ENCODE data around the gene HSPA8. TPM values are rescaled to one million over a fixed set of nuclear protein-coding genes. Genes with fewer than 3 reads are reported as not detected.

The HSPA8 gene
- total RNA-seq, 4 donors from 2014 or later = 751 to 1,858 (median 1,218) TPM

DNA sequence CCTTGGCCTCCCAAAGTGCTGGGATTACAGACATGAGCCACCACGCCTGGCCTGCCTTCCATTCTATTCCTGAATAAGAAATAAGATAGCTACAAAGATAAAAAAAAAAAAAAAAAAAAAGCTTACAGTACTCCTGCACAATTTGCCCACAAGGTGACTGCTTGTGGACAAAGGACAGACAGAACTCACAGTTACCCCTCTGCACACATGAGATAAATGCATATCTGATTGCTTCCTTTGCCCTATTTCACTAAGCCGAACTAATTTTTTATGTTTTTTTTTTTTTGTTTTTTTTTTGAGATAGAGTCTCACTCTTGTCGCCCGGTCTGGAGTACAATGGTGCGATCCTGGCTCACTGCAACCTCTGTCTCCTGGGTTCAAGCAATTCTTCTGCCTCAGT lies 23.6 kb upstream of the HSPA8 start:
- DNase-seq (ENCODE audit: low spot score) (no peak), ATAC-seq (ENCODE audit: low FRiP score) (no peak)
- TF ChIP-seq, protein P1, sequence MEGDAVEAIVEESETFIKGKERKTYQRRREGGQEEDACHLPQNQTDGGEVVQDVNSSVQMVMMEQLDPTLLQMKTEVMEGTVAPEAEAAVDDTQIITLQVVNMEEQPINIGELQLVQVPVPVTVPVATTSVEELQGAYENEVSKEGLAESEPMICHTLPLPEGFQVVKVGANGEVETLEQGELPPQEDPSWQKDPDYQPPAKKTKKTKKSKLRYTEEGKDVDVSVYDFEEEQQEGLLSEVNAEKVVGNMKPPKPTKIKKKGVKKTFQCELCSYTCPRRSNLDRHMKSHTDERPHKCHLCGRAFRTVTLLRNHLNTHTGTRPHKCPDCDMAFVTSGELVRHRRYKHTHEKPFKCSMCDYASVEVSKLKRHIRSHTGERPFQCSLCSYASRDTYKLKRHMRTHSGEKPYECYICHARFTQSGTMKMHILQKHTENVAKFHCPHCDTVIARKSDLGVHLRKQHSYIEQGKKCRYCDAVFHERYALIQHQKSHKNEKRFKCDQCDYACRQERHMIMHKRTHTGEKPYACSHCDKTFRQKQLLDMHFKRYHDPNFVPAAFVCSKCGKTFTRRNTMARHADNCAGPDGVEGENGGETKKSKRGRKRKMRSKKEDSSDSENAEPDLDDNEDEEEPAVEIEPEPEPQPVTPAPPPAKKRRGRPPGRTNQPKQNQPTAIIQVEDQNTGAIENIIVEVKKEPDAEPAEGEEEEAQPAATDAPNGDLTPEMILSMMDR (IDR thresholded peaks at IDR 0.05) = no peak

DNA sequence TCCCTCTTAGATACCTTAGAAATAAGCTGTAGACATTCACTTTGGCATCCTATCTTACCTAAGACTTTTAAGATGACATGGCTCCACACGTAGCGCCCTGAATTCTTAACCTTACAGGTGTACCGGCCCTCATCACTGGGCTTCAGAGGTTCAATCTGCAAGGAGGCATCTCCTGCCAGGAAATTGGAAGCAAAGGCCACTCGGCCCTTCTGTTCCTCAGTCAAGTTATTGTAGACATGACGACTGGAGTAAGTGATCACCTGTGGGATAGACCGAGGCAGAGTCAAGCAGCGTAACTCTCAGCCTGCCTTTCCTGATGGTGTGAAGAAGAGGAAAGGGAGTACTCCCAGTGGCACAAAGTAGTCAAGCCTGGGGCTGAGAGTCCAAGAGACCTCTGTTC lies 22.5 kb upstream of the HSPA8 start:
- no peak for DNase-seq (ENCODE audit: low spot score)

DNA sequence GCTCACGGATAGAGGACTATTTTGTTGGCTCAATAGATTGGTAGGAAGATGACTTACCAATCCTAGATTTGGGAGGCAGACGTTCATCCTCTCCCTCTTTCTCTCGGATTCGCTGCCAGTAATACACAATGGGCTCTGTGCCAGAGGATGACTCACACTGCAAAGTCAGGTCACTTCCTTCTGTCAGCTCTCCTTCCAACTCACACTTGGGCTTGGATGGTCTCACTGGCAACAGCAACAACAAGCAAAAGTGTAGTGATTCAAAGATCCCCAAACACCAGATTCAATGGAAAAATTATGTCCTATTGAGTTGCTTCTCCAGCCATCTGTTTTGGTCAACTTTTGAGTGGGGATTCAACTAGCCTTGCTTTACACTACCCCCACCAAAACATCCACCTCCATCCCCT lies 21.7 kb upstream of the HSPA8 start:
- ATAC-seq (ENCODE audit: low FRiP score) (peak; percentile 96), DNase-seq (ENCODE audit: low spot score) (peak; percentile 95)
- TF ChIP-seq, protein P1 (IDR thresholded peaks at IDR 0.05) = no peak

More for the DNA sequence above, 22.5 kb upstream of the HSPA8 start:
- TF ChIP-seq, protein P1 (IDR thresholded peaks at IDR 0.05) = no peak
- no peak for ATAC-seq (ENCODE audit: low FRiP score)

DNA sequence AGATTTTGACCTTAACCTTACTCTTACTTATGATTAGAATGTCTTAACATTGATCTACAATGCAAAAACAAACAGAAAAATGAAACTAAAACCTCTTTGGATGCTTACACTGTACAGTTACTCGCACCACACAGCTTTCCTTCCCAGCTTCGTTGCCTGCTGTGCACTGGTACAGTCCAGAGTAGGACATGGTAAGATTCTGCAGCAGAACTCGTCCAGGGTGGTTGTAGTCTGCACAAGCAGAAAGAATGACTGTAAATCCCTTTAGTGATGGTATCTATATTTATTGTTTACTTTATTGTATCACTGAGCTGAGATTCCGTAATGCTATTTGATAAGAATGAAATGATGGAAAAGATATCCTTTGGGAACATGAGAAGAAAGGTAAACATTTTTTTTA lies 21.0 kb upstream of the HSPA8 start:
- ATAC-seq (ENCODE audit: low FRiP score) (no peak), DNase-seq (ENCODE audit: low spot score) (no peak)
- TF ChIP-seq, protein P1 (IDR thresholded peaks at IDR 0.05) = no peak

DNA sequence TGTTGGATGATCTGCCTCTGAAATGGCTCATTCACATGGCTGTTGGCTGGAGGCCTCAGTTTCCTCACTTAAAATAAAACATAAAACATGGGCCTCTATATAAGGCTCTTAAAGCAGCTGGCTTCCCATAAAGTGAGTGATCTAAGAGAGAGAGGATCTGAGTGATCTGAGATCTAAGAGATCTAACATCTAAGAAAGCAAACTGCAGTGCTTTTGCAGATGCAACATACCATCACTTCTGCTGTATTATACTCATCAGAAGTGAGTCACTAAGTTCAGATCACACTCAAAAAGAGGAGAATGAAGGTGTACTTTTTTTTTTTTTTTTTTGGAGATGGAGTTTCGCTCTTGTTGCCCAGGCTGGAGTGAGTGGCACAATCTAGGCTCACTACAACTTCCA lies 18.1 kb upstream of the HSPA8 start:
- DNase-seq (ENCODE audit: low spot score) (no peak), ATAC-seq (ENCODE audit: low FRiP score) (no peak)
- TF ChIP-seq, protein P1 (IDR thresholded peaks at IDR 0.05) = no peak

DNA sequence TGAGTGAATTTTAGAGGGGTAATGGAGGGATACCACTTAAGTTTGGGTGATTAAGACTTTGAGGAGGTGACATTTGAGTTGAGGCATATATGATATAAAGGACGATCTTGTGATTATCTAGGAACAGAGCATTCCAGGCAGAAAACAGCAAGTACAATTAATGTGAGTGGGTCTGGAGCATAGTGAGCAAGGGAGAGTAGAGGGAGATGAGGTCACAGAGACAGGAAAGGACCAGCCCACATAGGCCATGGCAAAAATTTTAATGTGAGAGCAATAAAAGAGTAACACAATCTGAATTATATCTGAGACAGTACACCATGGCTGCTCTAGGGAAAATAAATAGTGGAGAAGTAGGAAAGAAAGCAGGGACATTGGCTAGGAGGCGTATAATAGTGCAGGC lies 14.5 kb upstream of the HSPA8 start:
- TF ChIP-seq, protein P1 (IDR thresholded peaks at IDR 0.05) = no peak
- ATAC-seq (ENCODE audit: low FRiP score) (no peak), DNase-seq (ENCODE audit: low spot score) (no peak)

DNA sequence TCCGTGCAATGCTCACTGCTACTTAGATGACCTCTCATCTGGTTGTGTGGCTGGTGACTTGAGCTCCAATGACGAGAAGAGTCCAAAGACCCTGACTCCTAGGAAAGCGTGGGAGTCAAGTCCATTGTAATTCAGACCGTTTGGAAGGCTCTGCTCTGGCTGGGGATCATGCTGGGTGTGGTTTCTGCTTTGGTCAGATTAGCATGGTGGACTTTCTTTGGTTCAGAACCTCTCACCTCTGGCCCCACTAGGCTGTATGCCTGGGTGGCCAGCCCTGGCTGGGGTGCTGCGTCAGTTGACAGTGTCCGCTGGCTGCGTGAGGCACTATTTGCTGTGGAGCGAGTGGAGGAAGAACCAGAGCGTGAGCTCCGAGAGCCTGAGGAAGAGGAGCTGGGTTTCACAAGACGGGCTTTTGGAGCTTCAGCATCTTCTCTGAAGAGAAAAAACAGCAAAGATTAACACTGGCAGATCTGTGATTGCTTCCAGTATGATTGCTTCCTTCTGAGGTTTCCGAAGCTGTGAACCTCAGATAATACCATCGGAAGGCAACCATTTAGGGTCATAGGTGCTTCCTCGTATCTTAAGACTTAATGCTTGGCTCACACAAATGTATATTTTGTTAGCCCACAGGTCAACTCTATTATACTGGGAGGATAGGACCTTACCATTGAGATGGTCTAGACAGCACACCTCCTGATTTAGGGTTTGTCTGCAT lies 11.6 kb upstream of the HSPA8 start:
- peak; percentile 14 for ATAC-seq (ENCODE audit: low FRiP score)
- DNase-seq (ENCODE audit: low spot score) = no peak
- TF ChIP-seq, protein P1 (IDR thresholded peaks at IDR 0.05) = no peak

Measured in omental fat pad (tissue), 4 donors.